Suprapubic skin (tissue), 4 donors: ENCODE data around the gene GGCT.

Experiments used
- EP300 ChIP-seq: sonication (generic); formaldehyde crosslinking; IDR thresholded peaks from one replicate; pipeline ENCODE4 v1.6.1; 2017; ENCODE audit warnings: antibody characterized with exemption
- POLR2A ChIP-seq, 2 donors: fragments of 450-650 bp; IDR thresholded peaks; one replicate each; pipeline ENCODE4 v1.6.1; 2017; ENCODE audit warnings: antibody characterized with exemption in 2 of 2, mild to moderate bottlenecking in 2 of 2, moderate library complexity in 2 of 2
- POLR2AphosphoS5 ChIP-seq, 3 donors: sonication (generic); formaldehyde crosslinking; IDR thresholded peaks; one replicate each; pipeline ENCODE4 v1.6.1; 2017; ENCODE audit warnings: antibody characterized with exemption in 3 of 3
- TF ChIP-seq, protein P1 (sequence below), 2 donors: fragments of 200-600 bp in 1 of 2; fragments of 450-650 bp in 1 of 2; sonication (generic) in 1 of 2; IDR thresholded peaks; one replicate each; pipeline ENCODE4 v1.5.1; 2016 to 2019; ENCODE audit warnings: antibody characterized with exemption in 2 of 2, mild to moderate bottlenecking in 1 of 2, moderate library complexity in 1 of 2

DNA sequence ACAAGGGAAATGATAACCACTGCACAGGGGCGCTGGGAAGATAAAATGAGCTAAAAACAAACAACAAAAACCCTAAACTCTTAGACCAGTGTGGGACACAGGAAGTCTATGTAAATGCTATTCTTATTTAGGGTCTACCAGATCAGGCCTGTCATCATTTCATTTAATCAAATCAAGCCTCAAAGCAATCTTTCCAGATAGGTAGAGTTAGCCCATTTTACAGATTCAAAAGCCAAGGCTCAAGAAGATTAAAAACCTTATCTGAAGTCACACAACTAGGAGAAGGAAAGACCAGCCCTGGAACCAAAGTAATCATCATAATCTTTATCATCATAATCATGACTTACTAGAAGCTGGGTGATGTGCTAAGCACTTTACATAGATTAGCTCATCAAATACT lies 30.7 kb downstream of the GGCT start:
- TF ChIP-seq POLR2A (IDR thresholded peaks at IDR 0.05) = no peak
- TF ChIP-seq, protein P1, sequence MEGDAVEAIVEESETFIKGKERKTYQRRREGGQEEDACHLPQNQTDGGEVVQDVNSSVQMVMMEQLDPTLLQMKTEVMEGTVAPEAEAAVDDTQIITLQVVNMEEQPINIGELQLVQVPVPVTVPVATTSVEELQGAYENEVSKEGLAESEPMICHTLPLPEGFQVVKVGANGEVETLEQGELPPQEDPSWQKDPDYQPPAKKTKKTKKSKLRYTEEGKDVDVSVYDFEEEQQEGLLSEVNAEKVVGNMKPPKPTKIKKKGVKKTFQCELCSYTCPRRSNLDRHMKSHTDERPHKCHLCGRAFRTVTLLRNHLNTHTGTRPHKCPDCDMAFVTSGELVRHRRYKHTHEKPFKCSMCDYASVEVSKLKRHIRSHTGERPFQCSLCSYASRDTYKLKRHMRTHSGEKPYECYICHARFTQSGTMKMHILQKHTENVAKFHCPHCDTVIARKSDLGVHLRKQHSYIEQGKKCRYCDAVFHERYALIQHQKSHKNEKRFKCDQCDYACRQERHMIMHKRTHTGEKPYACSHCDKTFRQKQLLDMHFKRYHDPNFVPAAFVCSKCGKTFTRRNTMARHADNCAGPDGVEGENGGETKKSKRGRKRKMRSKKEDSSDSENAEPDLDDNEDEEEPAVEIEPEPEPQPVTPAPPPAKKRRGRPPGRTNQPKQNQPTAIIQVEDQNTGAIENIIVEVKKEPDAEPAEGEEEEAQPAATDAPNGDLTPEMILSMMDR (IDR thresholded peaks at IDR 0.05) = no peak
- TF ChIP-seq POLR2AphosphoS5 (IDR thresholded peaks at IDR 0.05) = no peak
- TF ChIP-seq EP300 = no peak
